Prostate gland (tissue), 2 donors: ENCODE results near the gene HERC5. TPM values are rescaled to one million over a fixed set of nuclear protein-coding genes. Genes with fewer than 3 reads are reported as not detected.

Source experiments
- DNase-seq: peaks from one replicate; pipeline ENCODE4 v3.0.0-alpha.2; 2019; ENCODE audit warnings: low spot score
- H3K27ac ChIP-seq, 2 donors: fragments of 200-600 bp; sonication (generic); 2 replicates each; pipeline ENCODE4 v1.5.1; 2017 to 2019
- H3K27me3 ChIP-seq: fragments of 200-600 bp; sonication (generic); replicated peaks from 2 replicates; pipeline ENCODE4 v1.5.1; 2019; ENCODE audit not compliant: insufficient read depth
- H3K36me3 ChIP-seq, 2 donors: fragments of 200-600 bp; sonication (generic); 1 replicate in 1 of 2; 2 replicates in 1 of 2; pipeline versions ENCODE4 v1.5.1 to v1.8.1; 2017 to 2019
- H3K4me1 ChIP-seq: fragments of 200-600 bp; sonication (generic); replicated peaks from 2 replicates; pipeline ENCODE4 v1.5.1; 2019
- H3K4me3 ChIP-seq, 2 donors: fragments of 200-600 bp; sonication (generic); 2 replicates each; pipeline ENCODE4 v1.5.1; 2017 to 2019
- H3K9me3 ChIP-seq: fragments of 200-600 bp; sonication (generic); 2 replicates; pipeline ENCODE4 v1.5.1; 2017
- CTCF ChIP-seq, 4 experiments: fragments of 200-600 bp in 2 of 4; fragments of 450-650 bp in 2 of 4; sonication (generic) in 2 of 4; IDR thresholded peaks; 1 replicate in 3 of 4; 2 replicates in 1 of 4; pipeline ENCODE4 v1.5.1; 2016 to 2019; ENCODE audit warnings: antibody characterized with exemption in 4 of 4, mild to moderate bottlenecking in 2 of 4, moderate library complexity in 2 of 4
- POLR2A ChIP-seq: fragments of 450-650 bp; IDR thresholded peaks from one replicate; pipeline ENCODE4 v1.6.1; 2016; ENCODE audit warnings: antibody characterized with exemption, mild to moderate bottlenecking
- POLR2AphosphoS5 ChIP-seq: sonication (generic); formaldehyde crosslinking; IDR thresholded peaks from one replicate; pipeline ENCODE4 v1.6.1; 2017; ENCODE audit warnings: antibody characterized with exemption
- WGBS: methylation state at CpG from one replicate; pipeline ENCODE4 v1.1.5; 2018; 5-methylcytosine and 5-hydroxymethylcytosine counted together
- intact Hi-C: fragments of 100-400 bp; cut with DNase I; formaldehyde crosslinking; loops from one replicate; pipeline ENCODE4 v1.14.2; 2022
- total RNA-seq, 2 donors: library from RNA; depleted of rRNA; stranded (reverse); fragments of >200 nt; gene quantifications; one replicate each; pipeline ENCODE4 v1.1.0, GENCODE V29; 2016

The HERC5 gene
- total RNA-seq, 2 donors from 2014 or later = 8.8 to 59.4 TPM

DNA sequence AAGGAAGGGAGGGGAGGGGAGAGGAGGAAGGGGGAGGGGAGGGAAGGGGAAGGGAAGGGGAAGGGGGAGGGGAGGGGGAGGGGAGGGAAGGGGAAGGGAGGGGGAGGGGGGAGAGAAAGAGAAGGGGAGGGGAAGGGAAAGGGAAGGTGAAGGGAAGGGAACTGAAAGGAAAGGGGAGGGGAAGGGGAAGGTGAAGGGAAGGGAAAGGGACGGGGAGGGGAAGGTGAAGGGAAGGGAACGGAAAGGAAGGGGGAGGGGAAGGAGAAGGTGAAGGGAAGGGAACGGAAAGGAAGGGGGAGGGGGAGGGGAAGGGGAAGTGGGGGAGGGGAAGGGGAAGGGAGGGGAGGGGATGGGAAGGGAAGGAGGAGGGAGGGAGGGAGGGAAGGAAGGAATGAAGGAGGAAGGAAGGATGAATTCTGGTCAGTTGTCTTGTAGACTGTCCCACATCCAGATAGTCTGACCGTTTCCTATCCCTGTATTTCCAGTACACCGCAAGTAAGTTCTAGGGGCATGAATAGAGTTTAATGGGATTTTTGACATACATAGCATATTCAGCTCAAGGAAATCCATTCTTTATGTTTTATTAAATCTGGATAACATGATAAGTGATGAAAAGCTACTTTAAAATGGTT is 20.4 kb downstream of the HERC5 start:
- H3K36me3 ChIP-seq = no peaks in the 10 kb centered on the region
- no peaks in the 10 kb centered on the region for H3K27me3 ChIP-seq
- H3K27ac ChIP-seq = no peak overlapping the region
- WGBS = 79% methylated on average over 4 of the region's 5 CpGs
- DNase-seq = no peak
- no peak overlapping the region for H3K4me3 ChIP-seq
- intact Hi-C loops = no loop called here
- H3K9me3 ChIP-seq = no peaks in the 10 kb centered on the region
- H3K4me1 ChIP-seq = no peaks in the 10 kb centered on the region
- TF ChIP-seq POLR2A = no peak
- TF ChIP-seq CTCF (IDR thresholded peaks at IDR 0.05) = no peak
- no peak for TF ChIP-seq POLR2AphosphoS5

DNA sequence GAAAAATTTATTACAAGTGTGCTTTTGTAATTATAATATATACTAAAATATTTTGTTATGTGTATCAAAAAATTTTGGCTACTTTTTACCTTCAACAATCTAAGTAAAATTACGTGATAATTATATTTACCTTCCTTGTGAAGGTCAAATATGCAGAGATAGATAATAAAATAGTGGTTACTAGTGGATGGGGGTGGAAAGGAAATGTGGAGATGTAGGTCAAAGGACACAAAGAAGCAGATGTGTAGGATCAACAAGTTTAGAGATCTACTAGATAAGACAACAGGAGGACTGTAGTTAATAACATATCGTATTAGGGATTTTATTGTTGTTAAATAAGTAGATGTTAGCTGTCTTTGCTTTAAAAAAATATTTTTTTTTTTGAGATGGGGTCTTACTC is 21.3 kb downstream of the HERC5 start:
- Histone ChIP-seq H3K4me3 (no peak overlapping the region), H3K4me1 (no peaks in the 10 kb centered on the region), H3K27me3 (no peaks in the 10 kb centered on the region), H3K36me3 (no peaks in the 10 kb centered on the region), H3K9me3 (no peaks in the 10 kb centered on the region), H3K27ac (no peak overlapping the region)
- 79% methylated on average over 2 of the region's 2 CpGs for WGBS
- intact Hi-C loops = no loop called here
- TF ChIP-seq POLR2AphosphoS5 = no peak
- TF ChIP-seq CTCF (IDR thresholded peaks at IDR 0.05) = no peak
- TF ChIP-seq POLR2A = no peak
- DNase-seq = no peak

GRCh38 chr4:88481537-88481936 is 24.6 kb downstream of the HERC5 start:
- Histone ChIP-seq H3K9me3 (no peaks in the 10 kb centered on the region), H3K27me3 (no peaks in the 10 kb centered on the region), H3K36me3 (no peaks in the 10 kb centered on the region), H3K4me1 (no peaks in the 10 kb centered on the region), H3K4me3 (no peak overlapping the region), H3K27ac (no peak overlapping the region)
- DNase-seq = no peak
- TF ChIP-seq CTCF (IDR thresholded peaks at IDR 0.05) (no peak), POLR2A (no peak), POLR2AphosphoS5 (no peak)
- 10% methylated on average over 1 of the region's 1 CpG for WGBS
- intact Hi-C loops = no loop called here

DNA sequence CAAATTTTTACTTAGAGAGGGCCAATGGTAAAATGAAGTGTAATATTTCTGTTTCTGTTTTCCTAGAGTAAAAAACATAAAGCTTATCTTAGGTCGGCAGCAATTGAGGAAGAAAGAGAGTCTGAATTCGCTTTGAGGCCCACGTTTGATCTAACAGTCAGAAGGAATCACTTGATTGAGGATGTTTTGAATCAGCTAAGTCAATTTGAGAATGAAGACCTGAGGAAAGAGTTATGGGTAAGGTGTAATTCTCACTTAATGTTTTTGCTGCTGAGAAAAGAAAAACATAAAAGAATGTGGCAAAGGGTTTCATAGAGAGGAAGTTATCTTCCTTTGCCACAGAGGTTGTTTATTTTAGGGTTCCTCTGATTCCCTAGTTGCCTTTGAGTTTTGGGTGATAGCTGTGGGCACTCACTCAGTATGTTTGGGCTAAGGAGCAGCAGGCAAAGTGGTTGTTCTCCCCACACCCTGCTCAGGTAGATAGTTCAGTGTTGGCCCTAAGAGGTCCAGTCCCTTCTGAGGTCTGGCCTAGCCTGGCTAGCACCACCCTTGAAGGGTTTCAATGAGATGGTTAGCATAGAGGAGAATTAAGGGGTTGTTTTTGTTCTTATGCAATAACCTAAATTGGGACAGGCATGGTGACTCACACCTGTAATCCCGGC is 32.3 kb downstream of the HERC5 start:
- no peaks in the 10 kb centered on the region for H3K9me3 ChIP-seq
- H3K4me1 ChIP-seq = no peaks in the 10 kb centered on the region
- 64% methylated on average over 4 of the region's 4 CpGs for WGBS
- H3K27ac ChIP-seq = no peak overlapping the region
- no peak overlapping the region for H3K4me3 ChIP-seq
- H3K36me3 ChIP-seq = no peaks in the 10 kb centered on the region
- no peak for TF ChIP-seq CTCF (IDR thresholded peaks at IDR 0.05)
- no peak for TF ChIP-seq POLR2AphosphoS5
- TF ChIP-seq POLR2A = no peak
- intact Hi-C loops = no loop called here
- no peak for DNase-seq
- H3K27me3 ChIP-seq = no peaks in the 10 kb centered on the region

- no peaks in the 10 kb centered on the region for H3K9me3 ChIP-seq
- no peaks in the 10 kb centered on the region for H3K4me1 ChIP-seq
- TF ChIP-seq POLR2AphosphoS5 = no peak
- TF ChIP-seq POLR2A = no peak
- no peak for TF ChIP-seq CTCF (IDR thresholded peaks at IDR 0.05)
- no peak for DNase-seq
- intact Hi-C loops = no loop called here
- no peaks in the 10 kb centered on the region for H3K36me3 ChIP-seq
- no peak overlapping the region for H3K27ac ChIP-seq
- no peak overlapping the region for H3K4me3 ChIP-seq
- WGBS = 94% methylated on average over 2 of the region's 2 CpGs
- H3K27me3 ChIP-seq = no peaks in the 10 kb centered on the region
Measured at GRCh38 chr4:88497859-88498409, 41.0 kb downstream of the HERC5 start.
